Stimulated activated CD8-positive, alpha-beta memory T cell treated with anti-CD3 and anti-CD28 coated beads, Interleukin-2, amount 100 ng/mL, for 48 hours (primary cell): Measurements from ENCODE around the gene NPC2.
"Not testable (repeated sequence)": the region's sequence is repeated elsewhere in the genome, so short reads cannot be mapped to it uniquely, and the experiment has no call there.

ENCODE experiments used
- DNase-seq, 2 donors: peaks; one replicate each; pipeline ENCODE4 v3.0.0-alpha.2; 2020; ENCODE audit warnings: low read depth in 2 of 2

NPC2 gene

GRCh38 chr14:74469548-74470518 is 23.3 kb downstream of the NPC2 start:
- DNase-seq: no peak

- DNase-seq: no peak
Observed at GRCh38 chr14:74468513-74468912, 24.6 kb downstream of the NPC2 start.

GRCh38 chr14:74465335-74465734 is 27.8 kb downstream of the NPC2 start:
- no peak for DNase-seq

- DNase-seq: no peak
Observed at GRCh38 chr14:74464785-74465184, 28.3 kb downstream of the NPC2 start.

GRCh38 chr14:74463697-74464096 is 29.4 kb downstream of the NPC2 start:
- no peak for DNase-seq

- DNase-seq: no peak
Observed at GRCh38 chr14:74462993-74463392, 30.1 kb downstream of the NPC2 start.

GRCh38 chr14:74459976-74460375 is 33.1 kb downstream of the NPC2 start:
- DNase-seq: no peak

- DNase-seq: peak; percentile 6 to 17
Observed at GRCh38 chr14:74459289-74459946, 33.7 kb downstream of the NPC2 start.

- DNase-seq: no peak
Observed at GRCh38 chr14:74457565-74457895, 35.6 kb downstream of the NPC2 start.

GRCh38 chr14:74456684-74457564 is 36.2 kb downstream of the NPC2 start:
- no peak for DNase-seq

GRCh38 chr14:74454397-74454796 is 38.7 kb downstream of the NPC2 start:
- not testable (repeated sequence) for DNase-seq

- DNase-seq: no peak
Observed at GRCh38 chr14:74444866-74445265, 48.2 kb downstream of the NPC2 start.

GRCh38 chr14:74442757-74443156 is 50.3 kb downstream of the NPC2 start:
- DNase-seq: no peak

- no peak for DNase-seq
Observed at GRCh38 chr14:74441113-74441512, 52.0 kb downstream of the NPC2 start.

GRCh38 chr14:74438351-74438915 is 54.7 kb downstream of the NPC2 start:
- DNase-seq: no peak

- no peak for DNase-seq
Observed at GRCh38 chr14:74437496-74438053, 55.5 kb downstream of the NPC2 start.

GRCh38 chr14:74434294-74434693 is 58.8 kb downstream of the NPC2 start:
- DNase-seq: no peak

- DNase-seq: no peak
Observed at GRCh38 chr14:74429991-74430390, 63.1 kb downstream of the NPC2 start.
